HT-29 (cell line): ENCODE data around the gene MTMR1. TPM values are rescaled to one million over a fixed set of nuclear protein-coding genes. Genes with fewer than 3 reads are reported as not detected.

Source experiments
- DNase-seq: peaks from one replicate; pipeline ENCODE4 v3.0.0-alpha.2; 2015; ENCODE audit warnings: low spot score
- total RNA-seq: library from RNA; depleted of rRNA; stranded (reverse); fragments of >200 nt; shearing (Covaris generic); gene quantifications from 2 replicates; pipeline ENCODE4 v1.2.3, GENCODE V29; 2014; rRNA removed

Gene MTMR1
- total RNA-seq, 1 experiment from 2014 or later, result 17.6 TPM

- DNase-seq, result no peak
These were observed 86.2 kb downstream of the MTMR1 start for GRCh38 chrX:150779385-150779784.

GRCh38 chrX:150781677-150782076 is 88.5 kb downstream of the MTMR1 start:
- no peak for DNase-seq

GRCh38 chrX:150790021-150790420 is 96.8 kb downstream of the MTMR1 start:
- DNase-seq, result no peak

GRCh38 chrX:150792949-150793527 is 99.8 kb downstream of the MTMR1 start:
- DNase-seq, result no peak

- no peak for DNase-seq
These were observed 112.5 kb downstream of the MTMR1 start for GRCh38 chrX:150805736-150806135.

- no peak for DNase-seq
These were observed 113.6 kb downstream of the MTMR1 start for GRCh38 chrX:150806827-150807226.

- DNase-seq, result no peak
These were observed 120.7 kb downstream of the MTMR1 start for GRCh38 chrX:150813922-150814321.

Other genes with a start within 250 kb of the MTMR1 start
- 3.2 and 11.9 TPM in 2 replicates for gene MTM1, start 124.8 kb upstream of the MTMR1 start, total RNA-seq
- 3.3 and 3.8 TPM in 2 replicates for gene CD99L2, start 205.3 kb downstream of the MTMR1 start, total RNA-seq